ENCODE measurements around the gene FGFRL1.
"Not testable (repeated sequence)": the region's sequence is repeated elsewhere in the genome, so short reads cannot be mapped to it uniquely, and the experiment has no call there.

FGFRL1 gene

GRCh38 chr4:1040344-1041146 lies 29.1 kb downstream of the FGFRL1 start:
- no peak for DNase-seq (ENCODE audit: low read depth)

DNA sequence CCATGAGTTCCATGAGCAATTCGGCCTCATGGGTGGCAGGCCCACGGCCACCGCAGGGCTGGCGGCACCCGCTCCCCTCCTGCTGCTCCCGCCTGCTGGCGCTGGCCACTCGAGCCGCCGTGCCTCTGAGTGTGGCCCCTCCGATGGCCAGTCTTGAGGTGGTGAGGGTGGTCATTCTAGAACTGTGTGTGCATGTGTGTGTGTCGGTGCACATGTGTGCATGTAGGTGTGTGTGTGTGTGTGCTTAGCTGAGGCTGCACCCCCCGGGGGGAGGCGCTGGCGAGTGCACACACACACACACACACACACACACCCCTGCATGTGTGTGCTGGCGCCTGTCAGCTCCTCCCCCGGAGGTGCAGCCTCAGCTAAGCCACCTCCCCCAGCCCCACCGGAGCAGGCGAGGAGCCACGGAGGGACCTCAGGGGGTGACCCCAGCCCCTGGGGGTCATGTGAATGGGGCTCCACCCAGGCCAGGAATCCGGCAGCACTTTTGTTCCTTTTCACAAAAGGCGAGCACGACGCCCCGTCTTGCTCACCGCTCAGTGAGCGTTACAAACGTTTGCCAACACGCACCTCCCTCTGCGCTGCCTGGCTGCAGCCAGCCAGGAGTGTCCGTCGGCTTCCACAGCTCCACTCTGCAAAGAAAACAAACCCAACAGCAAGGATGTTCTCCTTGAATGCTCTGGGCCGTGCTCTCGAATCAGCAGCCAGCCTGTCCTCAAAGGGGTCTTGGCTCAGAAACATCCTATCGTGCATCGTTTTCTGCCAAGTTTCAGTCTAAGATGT lies 29.9 kb downstream of the FGFRL1 start:
- DNase-seq (ENCODE audit: low read depth), result no peak

DNA sequence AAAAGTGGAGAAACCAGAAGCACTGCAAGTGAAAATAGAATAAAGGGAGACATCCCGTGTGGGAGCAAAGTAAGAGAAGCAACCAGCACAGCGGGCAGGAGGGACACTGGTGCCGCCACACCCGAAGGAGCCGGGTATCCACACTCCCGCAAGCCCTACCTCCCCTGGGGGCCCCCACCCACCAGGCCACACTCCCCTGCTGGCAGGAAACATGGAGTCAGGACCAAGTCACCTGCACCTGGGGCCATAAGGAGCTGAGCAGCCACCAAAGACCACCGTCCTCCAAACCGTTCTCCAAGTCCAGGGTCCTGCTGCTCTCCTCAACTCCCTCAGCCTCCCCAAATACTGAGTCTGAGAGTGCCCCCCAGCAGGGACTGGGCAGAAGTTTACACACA lies 30.5 kb downstream of the FGFRL1 start:
- no peak for DNase-seq (ENCODE audit: low read depth)

DNA sequence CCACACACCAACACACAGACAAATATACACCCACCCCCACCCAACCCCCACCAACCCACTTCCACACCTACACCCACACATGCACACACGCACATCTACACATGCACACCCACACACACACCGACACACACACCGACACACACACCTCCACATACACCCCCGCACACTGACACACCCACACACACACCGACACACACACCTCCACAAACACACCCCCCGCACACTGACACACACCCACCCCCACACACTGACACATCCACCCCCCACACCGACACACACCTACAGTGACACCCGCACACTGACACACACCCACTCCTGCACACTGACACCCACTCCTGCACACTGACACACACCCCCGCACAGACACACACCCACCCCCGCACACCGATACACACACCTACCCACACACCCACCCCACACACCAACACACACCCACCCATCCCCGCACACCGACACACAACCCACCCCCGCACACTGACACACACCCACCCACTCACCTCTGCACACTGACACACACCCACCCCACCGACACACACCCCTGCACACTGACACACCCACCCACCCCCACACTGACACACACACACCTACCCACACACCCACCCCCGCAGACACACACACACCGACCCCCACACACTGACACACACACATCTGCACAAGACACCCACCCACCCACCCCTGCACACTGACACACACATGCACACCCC lies 31.1 kb downstream of the FGFRL1 start:
- no peak for DNase-seq (ENCODE audit: low read depth)

- no peak for DNase-seq (ENCODE audit: low read depth)
These were observed 31.7 kb downstream of the FGFRL1 start for GRCh38 chr4:1043162-1043561.

- DNase-seq (ENCODE audit: low read depth), result no peak
These were observed 32.4 kb downstream of the FGFRL1 start for GRCh38 chr4:1043651-1044468.

- DNase-seq (ENCODE audit: low read depth), result no peak
These were observed 33.2 kb downstream of the FGFRL1 start for GRCh38 chr4:1044469-1045192.

GRCh38 chr4:1045193-1045594 lies 33.8 kb downstream of the FGFRL1 start:
- DNase-seq (ENCODE audit: low read depth), result no peak

DNA sequence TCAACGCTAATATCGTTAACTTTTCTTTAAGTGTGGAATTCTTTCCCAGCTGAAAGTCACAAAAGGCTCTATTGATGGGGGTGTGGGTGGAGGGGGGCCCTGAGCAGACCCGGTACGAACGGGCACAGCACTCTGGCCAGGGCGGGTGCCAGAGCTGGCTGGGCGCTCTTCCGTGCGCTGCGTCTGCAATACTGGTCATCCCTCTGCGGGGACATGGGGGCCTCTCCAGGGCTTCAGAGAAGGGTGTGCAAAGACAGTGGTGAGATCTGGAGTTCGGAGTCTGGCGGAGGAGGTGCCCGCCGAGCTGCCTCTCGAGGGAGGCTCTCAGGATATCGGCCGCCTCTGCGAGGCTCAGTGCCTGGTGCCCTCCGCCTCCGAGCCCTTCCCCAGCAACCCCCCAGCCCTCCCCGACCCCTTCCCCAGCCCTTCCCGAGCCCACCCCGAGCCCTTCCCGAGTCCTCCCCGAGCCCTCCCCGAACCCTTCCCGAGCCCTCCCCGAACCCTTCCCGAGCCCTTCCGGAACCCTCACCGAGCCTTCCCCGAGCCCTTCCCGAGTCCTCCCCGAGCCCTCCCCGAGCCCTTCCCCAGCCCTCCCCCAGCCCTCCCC lies 34.3 kb downstream of the FGFRL1 start:
- no peak for DNase-seq (ENCODE audit: low read depth)

DNA sequence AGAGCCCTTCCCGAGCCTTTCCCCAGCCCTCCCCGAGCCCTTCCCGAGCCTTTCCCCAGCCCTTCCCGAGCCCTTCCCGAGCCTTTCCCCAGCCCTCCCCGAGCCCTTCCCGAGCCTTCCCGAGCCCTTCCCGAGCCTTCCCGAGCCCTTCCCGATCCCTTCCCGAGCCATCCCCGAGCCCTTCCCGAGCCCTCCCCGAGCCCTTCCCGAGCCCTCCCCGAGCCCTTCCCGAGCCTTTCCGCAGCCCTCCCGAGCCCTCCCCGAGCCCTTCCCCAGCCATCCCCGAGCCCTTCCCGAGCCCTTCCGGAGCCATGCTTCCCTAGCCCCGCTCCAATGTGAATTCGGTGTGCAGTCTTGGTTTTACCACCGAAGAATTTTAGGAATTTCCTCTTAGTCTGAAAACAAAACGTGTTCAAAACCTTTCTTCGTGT lies 35.2 kb downstream of the FGFRL1 start:
- not testable (repeated sequence) for DNase-seq (ENCODE audit: low read depth)

DNA sequence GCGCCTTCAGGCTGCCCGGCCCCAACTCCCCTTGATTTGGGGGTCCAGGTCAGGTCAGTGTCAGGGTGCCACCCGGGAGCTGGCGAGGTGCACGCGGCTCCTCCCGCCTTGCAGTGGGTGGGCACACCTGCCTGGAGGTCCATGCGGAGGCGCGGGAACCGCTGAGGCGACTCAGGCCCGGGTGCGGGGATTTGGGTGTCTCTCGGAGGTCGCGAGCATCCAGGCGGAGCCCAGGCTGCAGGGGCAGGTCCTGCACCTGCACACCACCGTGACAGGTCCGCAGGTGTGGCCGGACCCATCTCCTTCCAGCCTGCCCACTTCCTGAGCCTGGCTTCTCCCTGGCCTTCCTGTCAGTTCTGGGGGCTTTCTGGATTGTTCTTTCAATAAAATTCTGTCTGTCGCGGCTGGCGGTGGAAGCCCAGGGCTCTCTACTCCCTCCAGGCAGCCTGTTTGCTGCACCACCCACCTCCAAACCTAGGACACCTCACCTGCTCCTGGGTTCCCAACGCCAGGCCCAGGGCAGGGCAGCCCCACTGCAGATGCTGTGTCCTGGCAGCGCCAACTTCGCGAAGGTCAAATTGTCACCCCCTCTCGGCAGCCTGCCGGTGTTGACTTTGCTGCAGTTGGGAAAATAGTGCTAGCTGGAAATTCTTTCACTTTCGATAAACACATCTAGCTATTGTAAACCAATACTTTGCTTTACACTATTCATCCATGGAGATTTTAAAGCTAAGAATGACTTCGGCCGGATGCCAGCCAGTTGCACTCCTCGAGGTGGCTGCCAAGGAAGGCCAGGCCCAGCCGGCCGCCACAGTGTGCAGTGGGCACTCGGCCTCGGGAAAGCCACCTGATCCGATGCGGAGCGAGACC lies 35.9 kb downstream of the FGFRL1 start:
- no peak for DNase-seq (ENCODE audit: low read depth)

- DNase-seq (ENCODE audit: low read depth), result no peak
These were observed 36.7 kb downstream of the FGFRL1 start for GRCh38 chr4:1047976-1048772.

- DNase-seq (ENCODE audit: low read depth), result no peak
These were observed 37.6 kb downstream of the FGFRL1 start for GRCh38 chr4:1048773-1049590.

GRCh38 chr4:1049591-1049905 lies 38.1 kb downstream of the FGFRL1 start:
- DNase-seq (ENCODE audit: low read depth), result no peak

DNA sequence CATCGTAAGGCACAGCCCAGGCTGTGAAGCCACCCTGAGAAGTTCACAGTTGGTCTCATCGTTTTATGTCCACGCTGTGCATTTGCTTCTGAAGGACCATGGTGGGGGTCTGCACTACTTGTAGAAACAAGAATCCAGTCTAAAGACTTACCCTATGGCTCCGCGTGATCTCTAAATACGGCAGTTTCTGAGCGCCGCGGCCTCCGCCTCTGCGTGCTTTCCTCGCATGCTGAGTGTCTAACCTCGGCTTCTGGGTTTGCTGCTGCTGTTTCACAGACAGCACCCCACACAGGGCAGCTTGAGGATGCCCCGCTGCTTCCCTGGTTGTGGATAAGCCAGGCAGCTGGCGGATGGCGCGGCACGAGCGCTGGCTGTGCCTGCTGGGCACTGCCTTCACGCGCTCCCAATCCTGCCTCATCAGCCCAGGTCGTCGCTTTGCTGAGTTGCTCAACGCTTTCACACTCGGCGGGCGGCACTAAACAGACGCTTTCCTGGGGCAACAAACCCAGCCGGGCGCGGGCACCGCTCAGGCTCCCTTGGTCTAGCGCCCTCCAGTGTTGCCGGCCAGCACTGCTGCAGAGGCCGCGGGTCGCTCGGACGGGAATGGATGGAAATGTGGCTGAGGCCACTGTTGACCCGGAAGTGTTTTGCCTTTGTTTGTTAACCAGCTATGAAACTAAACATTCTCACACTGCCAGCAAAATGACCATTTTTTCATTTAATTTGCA lies 39.2 kb downstream of the FGFRL1 start:
- DNase-seq (ENCODE audit: low read depth), result no peak

- no peak for DNase-seq (ENCODE audit: low read depth)
These were observed 40.0 kb downstream of the FGFRL1 start for GRCh38 chr4:1051472-1051871.

DNA sequence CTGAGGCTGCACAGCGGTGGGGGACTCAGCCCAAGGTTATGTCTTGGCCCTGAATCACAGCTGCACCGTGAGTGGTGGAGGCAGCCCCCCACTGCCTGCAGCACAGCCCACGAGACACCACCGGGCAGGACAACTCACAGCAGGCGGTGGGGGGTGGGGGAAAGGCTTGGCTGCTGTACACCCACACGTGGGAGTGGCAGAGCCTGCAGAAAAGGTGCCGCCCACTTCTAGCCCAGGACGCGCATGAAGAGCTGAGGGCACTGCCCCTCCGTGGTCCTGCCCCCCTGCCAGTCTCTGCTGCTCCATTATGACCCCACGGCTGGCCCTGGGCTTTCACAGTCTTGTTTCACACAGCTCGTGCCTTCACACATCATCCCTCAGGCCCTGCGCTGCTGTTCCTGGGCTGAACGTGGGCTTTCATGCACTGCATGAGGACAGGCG lies 40.8 kb downstream of the FGFRL1 start:
- DNase-seq (ENCODE audit: low read depth), result no peak
